ENCODE measurements around the gene CFAP210.

GRCh38 chr2:169739351-169739750 lies 45.1 kb upstream of the CFAP210 start:
- no peak for TF ChIP-seq POLR2AphosphoS5 (IDR thresholded peaks at IDR 0.05)
- TF ChIP-seq CTCF (IDR thresholded peaks at IDR 0.05): no peak
- no peak for TF ChIP-seq POLR2A (IDR thresholded peaks at IDR 0.05; ENCODE audit: low read depth)

Data from esophagus muscularis mucosa (tissue), 3 donors.